Body of pancreas (tissue), 4 donors: ENCODE results near the gene REPIN1.

Source experiments
- POLR2A ChIP-seq, 3 donors: fragments of 450-650 bp; IDR thresholded peaks; one replicate each; pipeline ENCODE4 v1.6.1; 2016; ENCODE audit warnings: antibody characterized with exemption in 3 of 3, mild to moderate bottlenecking in 2 of 3
- TF ChIP-seq, protein P1 (sequence below), 7 experiments: fragments of 450-650 bp in 4 of 7; fragments of 200-600 bp in 3 of 7; sonication (generic) in 3 of 7; IDR thresholded peaks; one replicate each; pipeline ENCODE4 v1.5.1; 2016 to 2019; ENCODE audit warnings: antibody characterized with exemption in 7 of 7

DNA sequence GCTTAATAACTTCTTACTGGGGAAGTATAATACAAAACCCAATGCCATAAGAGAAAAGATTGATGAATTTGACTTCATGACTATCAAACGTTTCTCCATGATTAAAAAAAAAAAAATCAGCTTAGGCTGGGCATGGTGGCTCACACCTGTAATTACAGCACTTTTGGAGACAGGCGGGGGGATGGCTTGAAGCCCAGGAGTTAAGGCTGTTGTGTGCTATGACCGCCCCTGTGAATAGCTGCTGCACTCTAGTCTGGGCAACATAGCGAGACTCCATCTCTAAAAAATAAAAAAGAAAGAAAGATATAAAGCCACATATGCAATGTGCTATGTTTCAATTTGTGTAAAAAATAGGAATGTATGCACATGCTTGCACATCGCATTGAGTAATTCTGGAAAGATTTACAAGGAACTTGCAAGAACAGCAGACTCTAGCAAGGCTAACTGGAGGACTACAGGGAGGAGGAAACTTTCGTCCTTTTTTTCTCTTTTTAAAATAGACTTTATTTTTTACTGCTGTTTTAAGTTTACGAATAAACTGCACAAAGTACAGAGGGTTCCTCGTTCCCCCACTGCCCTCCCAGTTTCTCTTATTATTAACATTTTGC lies 16.9 kb upstream of the REPIN1 start:
- no peak for TF ChIP-seq POLR2A (IDR thresholded peaks at IDR 0.05)
- TF ChIP-seq, protein P1, sequence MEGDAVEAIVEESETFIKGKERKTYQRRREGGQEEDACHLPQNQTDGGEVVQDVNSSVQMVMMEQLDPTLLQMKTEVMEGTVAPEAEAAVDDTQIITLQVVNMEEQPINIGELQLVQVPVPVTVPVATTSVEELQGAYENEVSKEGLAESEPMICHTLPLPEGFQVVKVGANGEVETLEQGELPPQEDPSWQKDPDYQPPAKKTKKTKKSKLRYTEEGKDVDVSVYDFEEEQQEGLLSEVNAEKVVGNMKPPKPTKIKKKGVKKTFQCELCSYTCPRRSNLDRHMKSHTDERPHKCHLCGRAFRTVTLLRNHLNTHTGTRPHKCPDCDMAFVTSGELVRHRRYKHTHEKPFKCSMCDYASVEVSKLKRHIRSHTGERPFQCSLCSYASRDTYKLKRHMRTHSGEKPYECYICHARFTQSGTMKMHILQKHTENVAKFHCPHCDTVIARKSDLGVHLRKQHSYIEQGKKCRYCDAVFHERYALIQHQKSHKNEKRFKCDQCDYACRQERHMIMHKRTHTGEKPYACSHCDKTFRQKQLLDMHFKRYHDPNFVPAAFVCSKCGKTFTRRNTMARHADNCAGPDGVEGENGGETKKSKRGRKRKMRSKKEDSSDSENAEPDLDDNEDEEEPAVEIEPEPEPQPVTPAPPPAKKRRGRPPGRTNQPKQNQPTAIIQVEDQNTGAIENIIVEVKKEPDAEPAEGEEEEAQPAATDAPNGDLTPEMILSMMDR (IDR thresholded peaks at IDR 0.05), result no peak
